HEK293 (cell line): ENCODE measurements around the gene MAP7D1.

Experiments used
- CTCF ChIP-seq: fragments of 450-650 bp; formaldehyde crosslinking; IDR thresholded peaks from 2 replicates; pipeline ENCODE4 v1.5.1; 2016; ENCODE audit warnings: missing biosample characterization, missing genetic modification characterization
- GFI1B ChIP-seq: fragments of 450-650 bp; formaldehyde crosslinking; IDR thresholded peaks from 2 replicates; pipeline ENCODE4 v1.5.1; 2016; ENCODE audit warnings: missing biosample characterization, missing genetic modification characterization
- PATZ1 ChIP-seq: fragments of 450-650 bp; formaldehyde crosslinking; IDR thresholded peaks from 2 replicates; pipeline ENCODE4 v1.5.1; 2016; ENCODE audit warnings: missing biosample characterization, missing genetic modification characterization
- PBX3 ChIP-seq: sonication (generic); formaldehyde crosslinking; IDR thresholded peaks from 2 replicates; pipeline ENCODE4 v1.8.1; 2022; ENCODE audit warnings: mild to moderate bottlenecking, moderate library complexity, missing genetic modification reagents
- SCRT2 ChIP-seq: fragments of 450-650 bp; formaldehyde crosslinking; IDR thresholded peaks from 2 replicates; pipeline ENCODE4 v1.5.1; 2016; ENCODE audit warnings: missing biosample characterization, missing genetic modification characterization
- ZIC2 ChIP-seq: fragments of 450-650 bp; formaldehyde crosslinking; IDR thresholded peaks from 2 replicates; pipeline ENCODE4 v1.5.1; 2016; ENCODE audit warnings: missing biosample characterization, missing genetic modification characterization
- ZNF16 ChIP-seq: fragments of 450-650 bp; formaldehyde crosslinking; IDR thresholded peaks from 2 replicates; pipeline ENCODE4 v1.5.1; 2016; ENCODE audit warnings: low read depth, missing biosample characterization, missing genetic modification characterization
- ZNF510 ChIP-seq: fragments of 450-650 bp; formaldehyde crosslinking; IDR thresholded peaks from 2 replicates; pipeline ENCODE4 v1.5.1; 2018; ENCODE audit warnings: mild to moderate bottlenecking, missing genetic modification characterization, missing biosample characterization; ENCODE audit not compliant: insufficient replicate concordance

- no peak for TF ChIP-seq SCRT2 (tag by site-specific recombination)
- no peak for TF ChIP-seq GFI1B
- TF ChIP-seq PATZ1 (tag by site-specific recombination): no peak
- no peak for TF ChIP-seq ZNF16 (tag by site-specific recombination)
- no peak for TF ChIP-seq CTCF
- TF ChIP-seq PBX3 (CRISPR knock-in tag): no peak
- TF ChIP-seq ZIC2 (tag by site-specific recombination): peak; percentile 72
- no peak for TF ChIP-seq ZNF510 (tag by site-specific recombination)
Observed at GRCh38 chr1:36115200-36115669, 40.7 kb upstream of the MAP7D1 start.
